ENCODE data around the gene AVP.
"Not testable (repeated sequence)": the region's sequence is repeated elsewhere in the genome, so short reads cannot be mapped to it uniquely, and the experiment has no call there.

Gene AVP

GRCh38 chr20:3084283-3084985 is at the start of gene AVP:
Gene AVP, minus strand, starts transcription at chr20:3084724. Its CDS starts 50 bp downstream, at chr20:3084674.
- no peak for DNase-seq (ENCODE audit: low read depth)

GRCh38 chr20:3134151-3134550 is 49.6 kb upstream of the AVP start:
- no peak for DNase-seq (ENCODE audit: low read depth)

GRCh38 chr20:3133155-3133554 is 48.6 kb upstream of the AVP start:
- DNase-seq (ENCODE audit: low read depth): no peak

GRCh38 chr20:3130051-3130600 is 45.6 kb upstream of the AVP start:
- no peak for DNase-seq (ENCODE audit: low read depth)

- DNase-seq (ENCODE audit: low read depth): no peak
Observed at GRCh38 chr20:3129094-3129493, 44.6 kb upstream of the AVP start.

- no peak for DNase-seq (ENCODE audit: low read depth)
Observed at GRCh38 chr20:3128275-3128984, 43.9 kb upstream of the AVP start.

- DNase-seq (ENCODE audit: low read depth): no peak
Observed at GRCh38 chr20:3126527-3126859, 42.0 kb upstream of the AVP start.

- not testable (repeated sequence) for DNase-seq (ENCODE audit: low read depth)
Observed at GRCh38 chr20:3125776-3126526, 41.4 kb upstream of the AVP start.

- DNase-seq (ENCODE audit: low read depth): not testable (repeated sequence)
Observed at GRCh38 chr20:3124773-3125560, 40.4 kb upstream of the AVP start.

- DNase-seq (ENCODE audit: low read depth): not testable (repeated sequence)
Observed at GRCh38 chr20:3124163-3124562, 39.6 kb upstream of the AVP start.

GRCh38 chr20:3123542-3123941 is 39.0 kb upstream of the AVP start:
- DNase-seq (ENCODE audit: low read depth): no peak

- no peak for DNase-seq (ENCODE audit: low read depth)
Observed at GRCh38 chr20:3121955-3122610, 37.6 kb upstream of the AVP start.

- DNase-seq (ENCODE audit: low read depth): no peak
Observed at GRCh38 chr20:3121271-3121911, 36.9 kb upstream of the AVP start.

- no peak for DNase-seq (ENCODE audit: low read depth)
Observed at GRCh38 chr20:3119044-3119443, 34.5 kb upstream of the AVP start.

GRCh38 chr20:3117839-3118379 is 33.4 kb upstream of the AVP start:
- not testable (repeated sequence) for DNase-seq (ENCODE audit: low read depth)

GRCh38 chr20:3116341-3116740 is 31.8 kb upstream of the AVP start:
- DNase-seq (ENCODE audit: low read depth): no peak

- DNase-seq (ENCODE audit: low read depth): no peak
Observed at GRCh38 chr20:3115190-3116107, 30.9 kb upstream of the AVP start.

- no peak for DNase-seq (ENCODE audit: low read depth)
Observed at GRCh38 chr20:3111995-3112394, 27.5 kb upstream of the AVP start.

GRCh38 chr20:3111507-3111906 is 27.0 kb upstream of the AVP start:
- no peak for DNase-seq (ENCODE audit: low read depth)
